H1 (cell line): ENCODE results near the gene PCIF1. TPM values are rescaled to one million over a fixed set of nuclear protein-coding genes. Genes with fewer than 3 reads are reported as not detected.

Source experiments
- E2F6 ChIP-seq: IDR thresholded peaks from 2 replicates; pipeline ENCODE4 v1.6.1; 2012; ENCODE audit warnings: inconsistent platforms
- EGR1 ChIP-seq: IDR thresholded peaks from 2 replicates; pipeline ENCODE4 v1.6.1; 2011; ENCODE audit warnings: low read depth, low read length, borderline replicate concordance
- FOSL1 ChIP-seq: IDR thresholded peaks from 2 replicates; pipeline ENCODE4 v1.6.1; 2011; ENCODE audit warnings: mild to moderate bottlenecking, low read depth, low read length, moderate library complexity; ENCODE audit not compliant: insufficient read depth
- HDAC2 ChIP-seq, 2 experiments: fragments of 300-600 bp in 1 of 2; sonication (generic) in 1 of 2; IDR thresholded peaks; 2 replicates each; pipeline ENCODE4 v1.6.1; 2011 to 2012; ENCODE audit warnings: low read depth in 2 of 2, low read length in 2 of 2, mild to moderate bottlenecking in 2 of 2, moderate library complexity in 2 of 2, borderline replicate concordance in 1 of 2, inconsistent platforms in 1 of 2
- RBBP5 ChIP-seq: IDR thresholded peaks from 2 replicates; pipeline ENCODE4 v1.7.1; 2012; ENCODE audit warnings: low read depth, mild to moderate bottlenecking, inconsistent platforms, low read length, moderate library complexity, borderline replicate concordance
- SIN3A ChIP-seq, 2 experiments: IDR thresholded peaks in 1 of 2; conservative IDR thresholded peaks in 1 of 2; 2 replicates each; pipeline ENCODE4 v1.6.1; 2011 to 2012; ENCODE audit warnings: low read length in 2 of 2, improper control_type of control experiment in 1 of 2, low read depth in 1 of 2, mild to moderate bottlenecking in 1 of 2
- polyA plus RNA-seq, 7 experiments: library from polyadenylated mRNA; depleted of rRNA in 3 of 7; stranded (reverse) in 5 of 7; unstranded in 2 of 7; fragments of >200 nt in 5 of 7; fragments of 200-250 nt in 2 of 7; gene quantifications; 1 replicate in 5 of 7; 2 replicates in 1 of 7; 4 replicates in 1 of 7; pipeline versions ENCODE4 v1.2.1 to v1.2.3, GENCODE V29; 2011 to 2013; ENCODE audit warnings: missing spikeins in 2 of 7, mixed read lengths in 2 of 7
- total RNA-seq: library from RNA; stranded (reverse); fragmentation: NEBNext Ultra II Directional; extraction: Animal tissue kit (Norgen Biotek cat#: 25700); gene quantifications from 2 replicates; pipeline ENCODE4 v1.2.1, GENCODE V29; 2021

PCIF1 gene
- total and polyA plus RNA-seq, 2 of the 8 experiments (the other 6 are each of a cell fraction or from before 2014, with no cell fraction given) = 30.3 to 30.6 TPM

- no peak for TF ChIP-seq E2F6
- TF ChIP-seq FOSL1 = no peak
- no peak for TF ChIP-seq EGR1
- no peak for TF ChIP-seq HDAC2 (IDR thresholded peaks at IDR 0.05; ENCODE audit: borderline replicate concordance in 1 of 2, low read depth in 2 of 2, low read length in 2 of 2)
- no peak for TF ChIP-seq SIN3A (conservative IDR thresholded peaks at IDR 0.05 in 1 of 2, IDR thresholded peaks at IDR 0.05 in 1 of 2; ENCODE audit: low read depth in 1 of 2, low read length in 2 of 2)
- no peak for TF ChIP-seq RBBP5
Observed at GRCh38 chr20:45958593-45958992, 24.1 kb downstream of the PCIF1 start (continued).
